ENCODE data around the gene NRG3. TPM values are rescaled to one million over a fixed set of nuclear protein-coding genes. Genes with fewer than 3 reads are reported as not detected.

The NRG3 gene
- total and polyA plus RNA-seq, 2 of the 8 experiments (the other 6 are each of a cell fraction or from before 2014, with no cell fraction given), result 4.2 to 5.0 TPM

- no peaks in the 10 kb centered on the region for H3K27me3 ChIP-seq (replicated peaks in 1 of 4; ENCODE audit: control insufficient read depth in 3 of 4, extremely low read depth in 1 of 4, insufficient read depth in 3 of 4, low read length in 3 of 4)
- no peaks in the 10 kb centered on the region for H3K36me3 ChIP-seq (ENCODE audit: control insufficient read depth in 2 of 4, insufficient read depth in 4 of 4, low read length in 3 of 4)
- FAIRE-seq (no peak), DNase-seq (ENCODE audit: low read depth in 1 of 2, low spot score in 2 of 2) (no peak)
- no peaks in the 10 kb centered on the region for H3K9me3 ChIP-seq (ENCODE audit: insufficient read depth in 2 of 2, low read depth in 1 of 2, low read length in 1 of 2)
- H3K4me3 ChIP-seq (ENCODE audit: extremely low read depth in 1 of 4, insufficient read depth in 2 of 4, low read depth in 3 of 4, low read length in 4 of 4), result no peak overlapping the region
- H3K79me1 ChIP-seq (ENCODE audit: low read depth, low read length), result no peaks in the 10 kb centered on the region
- no peak overlapping the region for H3K27ac ChIP-seq (ENCODE audit: low read depth, low read length)
- H4K20me1 ChIP-seq (replicated peaks in 1 of 2; ENCODE audit: control insufficient read depth in 1 of 2, insufficient read depth in 2 of 2, low read length in 2 of 2), result no peaks in the 10 kb centered on the region
- H2AK5ac ChIP-seq (ENCODE audit: low read depth, low read length), result no peak overlapping the region
- H3K23ac ChIP-seq (ENCODE audit: insufficient read length), result no peak overlapping the region
- H3K79me2 ChIP-seq (ENCODE audit: control insufficient read depth in 1 of 2, insufficient read depth in 2 of 2, low read length in 2 of 2), result no peaks in the 10 kb centered on the region
- no peak overlapping the region for H3K56ac ChIP-seq (replicated peaks; ENCODE audit: insufficient read length, low read depth, low read length)
- H2BK15ac ChIP-seq (ENCODE audit: low read length), result no peak overlapping the region
- H3K4me2 ChIP-seq (ENCODE audit: insufficient read depth in 1 of 2, low read depth in 2 of 2, low read length in 2 of 2), result no peak overlapping the region
- no peak overlapping the region for H2BK20ac ChIP-seq (ENCODE audit: low read length)
- H3K9ac ChIP-seq (replicated peaks in 1 of 4; ENCODE audit: extremely low read depth in 1 of 4, low read depth in 3 of 4, low read length in 3 of 4), result no peak overlapping the region
- no peak overlapping the region for H2BK12ac ChIP-seq (ENCODE audit: low read depth, low read length)
- H3K14ac ChIP-seq (ENCODE audit: insufficient read length), result no peak overlapping the region
- H4K91ac ChIP-seq (replicated peaks; ENCODE audit: insufficient read length, low read length), result no peak overlapping the region
- H4K5ac ChIP-seq (ENCODE audit: insufficient read length, low read depth, low read length), result no peak overlapping the region
- H2AFZ ChIP-seq (ENCODE audit: low read length), result no peak overlapping the region
- H3K4ac ChIP-seq (replicated peaks; ENCODE audit: insufficient read length, low read depth, low read length), result no peak overlapping the region
- H2BK120ac ChIP-seq (replicated peaks; ENCODE audit: low read depth, low read length), result no peak overlapping the region
- POLR2A ChIA-PET (ENCODE audit: partially characterized antibody), result no interaction called here
- no peak overlapping the region for H2BK5ac ChIP-seq (ENCODE audit: low read depth, low read length)
- CTCF ChIA-PET (ENCODE audit: partially characterized antibody), result interaction anchor here (0.6 kb wide), 1 partner anchor 180 kb away, joined by 4 read pairs; no protein-coding TSS in a partner anchor
- 100% methylated on average over 1 of the region's 1 CpG; no CpG with 5 or more reads in 1 of the 2 experiments for WGBS, 2 experiments (ENCODE audit: extremely low coverage in 1 of 2, insufficient coverage in 1 of 2, insufficient read length in 1 of 2, insufficient replicate concordance in 2 of 2, low coverage in 1 of 2, low lambda C conversion rate in 2 of 2, missing lambda C conversion rate in 1 of 2)
- H3K23me2 ChIP-seq (ENCODE audit: low read depth, low read length), result no peaks in the 10 kb centered on the region; the same call in 1 of the 2 replicates
- H4K8ac ChIP-seq (ENCODE audit: extremely low read depth, insufficient read depth, low read length), result no peak overlapping the region
- no peak overlapping the region for H3K18ac ChIP-seq (ENCODE audit: extremely low read depth, low read length)
- no peaks in the 10 kb centered on the region for H3K4me1 ChIP-seq (replicated peaks in 1 of 4; ENCODE audit: control insufficient read depth in 3 of 4, insufficient read depth in 4 of 4, low read length in 3 of 4)
- TF ChIP-seq SP4 (IDR thresholded peaks at IDR 0.05; ENCODE audit: low read length) (no peak), JUN (IDR thresholded peaks at IDR 0.05; ENCODE audit: low read depth, low read length) (no peak), BRCA1 (IDR thresholded peaks at IDR 0.05; ENCODE audit: low read depth, low read length) (no peak), CREB1 (IDR thresholded peaks at IDR 0.05) (no peak), CHD2 (IDR thresholded peaks at IDR 0.05; ENCODE audit: low read length) (no peak), POU5F1 (IDR thresholded peaks at IDR 0.05; ENCODE audit: low read depth, low read length) (no peak), CBX5 (IDR thresholded peaks at IDR 0.05; ENCODE audit: low read depth, low read length) (no peak), KDM4A (IDR thresholded peaks at IDR 0.05; ENCODE audit: low read depth, low read length, severe bottlenecking) (no peak), HDAC2 (IDR thresholded peaks at IDR 0.05; ENCODE audit: borderline replicate concordance in 1 of 2, low read depth in 2 of 2, low read length in 2 of 2) (no peak), BACH1 (IDR thresholded peaks at IDR 0.05; ENCODE audit: low read length) (no peak), SIRT6 (IDR thresholded peaks at IDR 0.05; ENCODE audit: low read length) (no peak)
Measured at GRCh38 chr10:82238291-82238690, 363.3 kb downstream of the NRG3 start.
